HG03039 (cell line): ENCODE measurements around the gene ACAT1.
"Not testable (repeated sequence)": the region's sequence is repeated elsewhere in the genome, so short reads cannot be mapped to it uniquely, and the experiment has no call there.

Source experiments
- ATAC-seq: cut with Tn5 transposase; IDR thresholded peaks from one replicate; pipeline ENCODE4 v1.9.1; 2021; ENCODE audit warnings: mild to moderate bottlenecking, moderate library complexity; ENCODE audit not compliant: unreplicated experiment

Gene ACAT1

DNA sequence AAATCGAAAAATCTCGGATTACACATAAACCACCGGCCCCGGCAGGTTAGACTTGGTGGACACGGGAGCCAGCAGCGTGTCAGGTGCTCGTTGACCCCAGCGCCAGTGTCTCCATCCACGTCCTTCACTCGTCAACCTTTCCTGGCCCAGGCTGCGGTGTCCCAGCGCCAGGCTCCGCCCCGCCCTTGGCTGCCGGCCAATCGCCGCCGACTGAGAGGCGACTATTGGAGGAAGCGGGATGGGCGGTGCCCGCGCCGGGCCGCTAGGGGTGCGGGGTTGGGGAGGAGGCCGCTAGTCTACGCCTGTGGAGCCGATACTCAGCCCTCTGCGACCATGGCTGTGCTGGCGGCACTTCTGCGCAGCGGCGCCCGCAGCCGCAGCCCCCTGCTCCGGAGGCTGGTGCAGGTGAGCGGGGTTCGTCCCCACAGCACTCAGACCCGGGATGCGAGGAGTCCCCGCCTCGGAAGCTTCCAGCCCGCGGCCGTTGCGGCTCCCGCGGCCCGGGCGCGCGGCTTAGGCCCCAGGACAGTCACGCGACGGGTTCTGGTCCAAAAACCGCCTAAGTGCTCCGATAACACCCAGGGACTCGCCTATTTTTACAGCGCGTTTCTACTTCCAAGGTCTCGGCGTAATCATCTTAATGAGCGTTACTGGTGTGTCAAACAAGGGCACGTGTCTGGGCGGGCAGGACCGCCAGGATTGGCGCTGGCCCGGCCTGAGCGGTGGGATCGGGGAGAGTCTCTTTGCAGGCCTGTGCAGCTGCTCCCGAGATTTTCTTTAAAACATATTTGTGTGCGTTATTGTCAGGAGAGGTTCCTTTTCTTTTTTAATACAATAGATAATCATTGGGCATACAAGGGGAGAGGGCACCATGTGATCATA lies at the start of gene ACAT1:
TSS of gene ACAT1 (plus strand) at position 294 of the 882 bp plus-strand sequence. CDS start at position 334, 40 bp downstream.
- peak; percentile 97 for ATAC-seq

DNA sequence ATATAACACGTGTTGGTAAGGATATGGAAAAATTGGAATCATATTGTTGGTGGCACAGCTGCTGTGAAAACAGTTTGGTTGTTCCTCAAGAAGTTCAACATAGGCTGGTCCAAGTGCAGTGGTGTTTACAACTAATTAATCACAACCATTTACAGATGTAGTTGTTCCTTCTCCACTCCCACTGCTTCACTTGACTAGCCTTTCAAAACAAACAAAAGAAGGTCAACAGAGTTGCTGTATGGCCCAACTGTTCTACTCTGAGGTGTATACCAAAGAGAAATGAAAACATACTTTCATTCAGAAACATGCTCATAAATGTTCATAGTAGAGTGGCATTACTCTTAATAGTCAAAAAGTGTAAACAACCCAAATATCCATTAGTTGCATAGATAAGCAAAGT lies 36.6 kb upstream of the ACAT1 start:
- no peak for ATAC-seq

GRCh38 chr11:108085672-108086071 lies 35.7 kb upstream of the ACAT1 start:
- no peak for ATAC-seq

DNA sequence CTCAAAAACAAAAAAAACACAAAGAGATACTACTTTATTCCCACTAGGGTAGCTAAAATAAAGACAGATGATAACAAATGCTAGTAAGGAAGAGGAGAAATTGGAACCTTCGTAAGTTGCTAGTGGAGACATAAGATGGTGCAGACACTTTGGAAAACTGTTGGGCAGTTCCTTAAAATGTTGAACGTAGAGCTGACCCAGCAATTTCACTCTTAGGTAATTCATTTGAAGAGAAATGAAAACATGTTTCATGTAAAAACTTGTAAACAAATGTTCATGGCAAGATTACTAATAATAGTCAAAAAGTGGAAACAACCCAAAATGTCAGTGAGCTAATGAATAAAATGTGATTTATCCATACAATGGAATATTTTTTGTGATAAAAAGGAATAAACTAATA lies 29.2 kb upstream of the ACAT1 start:
- ATAC-seq = no peak

DNA sequence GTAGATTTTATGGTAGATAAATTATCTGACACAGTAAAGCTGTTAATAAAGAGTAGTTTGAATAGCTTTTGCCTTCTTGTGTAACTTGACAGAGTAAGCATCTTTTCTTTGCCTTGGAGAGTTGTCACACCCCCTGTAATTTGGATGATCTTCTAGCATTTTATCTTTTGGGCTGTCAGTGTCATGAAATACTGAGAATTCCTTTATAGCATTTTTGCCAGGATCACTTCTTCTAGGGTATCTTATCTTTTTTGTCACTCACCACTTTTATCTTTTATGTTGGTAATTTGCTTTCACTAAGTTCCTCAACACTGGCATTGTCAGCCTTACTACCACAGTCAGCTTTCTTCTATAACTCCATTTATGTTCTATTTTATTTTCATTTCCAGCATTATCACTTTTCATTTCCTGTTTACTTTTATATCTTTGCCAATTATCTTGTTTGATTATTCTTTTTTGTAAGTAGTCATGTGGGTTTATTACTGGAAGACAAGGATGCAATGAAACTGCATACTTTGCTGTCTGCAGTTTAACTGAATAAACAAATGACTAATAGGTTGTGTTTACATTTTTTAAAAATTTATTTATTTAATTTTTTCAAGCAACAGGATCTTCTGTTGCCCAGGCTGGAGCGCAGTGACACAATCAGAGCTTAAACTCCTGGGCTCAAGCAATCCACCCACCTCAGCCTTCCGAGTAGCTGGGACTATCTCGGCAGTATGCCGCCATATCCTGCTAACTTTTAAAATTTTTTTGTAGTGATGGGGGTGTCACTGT lies 28.1 kb upstream of the ACAT1 start:
- ATAC-seq = no peak

DNA sequence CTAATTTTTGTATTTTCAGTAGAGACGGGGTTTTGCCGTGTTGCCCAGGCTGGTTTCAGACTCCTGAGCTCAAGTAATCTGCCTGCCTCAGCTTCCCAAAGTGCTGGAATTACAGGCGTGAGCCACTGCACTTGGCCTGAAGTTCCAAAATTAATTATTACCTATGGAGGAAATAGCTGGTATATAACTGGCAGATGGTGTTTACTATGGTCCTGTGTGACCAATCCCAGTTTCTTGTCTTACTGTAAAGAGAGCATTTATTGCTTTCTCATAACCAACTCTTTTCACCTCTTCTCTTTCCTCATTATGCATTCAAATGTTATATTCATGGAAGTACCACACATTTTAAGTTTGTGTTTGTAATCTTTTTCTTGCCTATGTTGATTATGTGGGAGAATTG lies 24.2 kb upstream of the ACAT1 start:
- no peak for ATAC-seq

DNA sequence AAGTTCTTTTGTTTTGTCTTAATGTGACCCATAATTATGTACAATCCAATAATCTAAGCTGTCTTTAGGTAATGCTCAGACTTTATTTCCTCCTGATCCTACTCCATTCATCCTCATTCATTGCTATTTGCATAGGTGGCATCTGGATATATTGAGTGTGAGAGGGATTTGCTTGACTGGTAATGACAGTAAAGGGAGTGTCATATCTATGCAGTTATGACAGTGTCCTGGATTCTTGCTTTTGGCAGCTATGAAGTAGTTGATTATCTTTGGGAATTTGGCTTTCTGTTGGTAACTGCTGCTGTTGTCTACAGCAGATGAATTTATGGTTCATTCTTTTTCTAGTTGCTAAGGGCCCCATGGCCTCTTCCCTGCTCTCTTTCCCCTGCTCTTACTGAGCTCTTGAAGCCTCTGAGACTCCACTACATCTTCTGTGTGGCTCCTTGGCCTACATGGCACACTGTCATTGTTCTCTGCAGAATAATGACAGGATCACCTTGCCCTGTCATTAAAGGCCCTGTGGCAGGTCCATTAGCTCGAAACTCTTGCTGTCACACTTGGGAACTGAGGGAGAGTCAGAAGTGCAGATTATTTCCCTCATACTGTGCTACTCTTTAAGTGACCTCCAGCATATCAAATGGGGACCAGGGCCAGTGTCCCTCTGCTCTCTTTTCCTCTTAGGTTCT lies 20.1 kb upstream of the ACAT1 start:
- no peak for ATAC-seq

DNA sequence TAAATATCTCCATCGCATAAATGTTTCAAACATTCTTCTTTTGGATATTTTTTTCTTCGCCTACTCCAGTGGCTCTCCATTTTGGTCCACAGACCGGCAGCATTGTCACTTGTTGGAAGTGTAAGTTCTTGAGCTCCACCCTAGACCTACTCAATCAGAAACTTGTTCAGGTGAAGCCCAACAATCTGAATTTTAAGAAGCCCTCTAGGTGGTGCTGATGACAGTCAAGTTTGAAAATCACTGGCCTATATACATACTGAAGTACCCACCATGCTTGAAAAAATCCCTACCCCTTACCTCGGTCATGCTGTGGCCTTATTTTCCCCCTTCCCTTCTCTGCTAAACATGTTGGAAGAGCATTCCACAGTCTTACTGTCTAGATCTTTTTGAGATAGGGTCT lies 10.2 kb upstream of the ACAT1 start:
- no peak for ATAC-seq

GRCh38 chr11:108112057-108112456 lies 9.3 kb upstream of the ACAT1 start:
- ATAC-seq = no peak

DNA sequence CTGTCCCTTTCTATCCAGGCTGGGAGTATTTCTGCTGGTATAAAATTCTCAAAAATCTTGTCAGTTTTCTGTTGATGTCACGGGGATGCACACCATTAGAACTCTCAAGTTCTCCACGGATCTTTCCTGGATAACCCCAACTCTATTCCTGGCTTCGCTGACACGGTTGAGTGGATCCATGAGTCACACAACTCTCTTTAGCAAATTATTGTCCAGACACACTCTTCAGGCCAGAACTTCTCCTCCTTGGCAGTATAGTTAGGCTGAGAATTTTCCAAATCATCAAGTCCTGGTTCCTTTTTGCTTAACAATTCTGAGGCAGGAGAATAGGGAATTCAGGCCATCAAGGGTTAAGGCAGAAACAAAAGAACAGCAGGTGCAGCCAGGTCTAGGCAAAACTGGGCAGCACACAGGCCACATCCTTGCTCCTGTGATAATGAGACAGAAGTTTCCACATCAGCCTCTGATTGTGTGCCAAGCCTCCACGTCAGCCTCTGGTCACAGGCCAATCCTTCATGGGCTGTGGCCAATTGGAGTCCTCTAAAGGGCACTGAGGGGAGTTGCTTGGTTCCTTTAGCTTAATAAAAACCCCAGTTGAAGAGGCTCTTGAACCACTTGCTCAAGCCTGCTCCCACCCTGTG lies 5.7 kb upstream of the ACAT1 start:
- no peak for ATAC-seq

- ATAC-seq = no peak
Observed at GRCh38 chr11:108117746-108118371, 3.5 kb upstream of the ACAT1 start.

DNA sequence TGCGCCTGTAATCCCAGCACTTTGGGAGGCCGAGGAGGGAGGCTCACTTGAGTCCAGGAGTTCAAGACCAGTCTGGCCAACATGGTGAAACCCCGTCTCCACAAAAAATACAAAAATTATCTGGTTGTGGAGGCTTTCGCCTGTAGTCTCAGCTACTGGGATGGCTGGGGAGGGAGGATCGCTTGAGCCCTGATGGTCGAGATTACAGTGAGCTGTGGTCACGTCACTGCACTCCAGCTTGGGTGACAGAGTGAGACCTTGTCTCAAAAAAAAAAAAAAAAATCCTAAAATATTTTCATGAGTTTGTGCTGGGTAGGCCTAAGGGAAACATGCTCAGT lies 462 bp upstream of the ACAT1 start:
- ATAC-seq = not testable (repeated sequence)

DNA sequence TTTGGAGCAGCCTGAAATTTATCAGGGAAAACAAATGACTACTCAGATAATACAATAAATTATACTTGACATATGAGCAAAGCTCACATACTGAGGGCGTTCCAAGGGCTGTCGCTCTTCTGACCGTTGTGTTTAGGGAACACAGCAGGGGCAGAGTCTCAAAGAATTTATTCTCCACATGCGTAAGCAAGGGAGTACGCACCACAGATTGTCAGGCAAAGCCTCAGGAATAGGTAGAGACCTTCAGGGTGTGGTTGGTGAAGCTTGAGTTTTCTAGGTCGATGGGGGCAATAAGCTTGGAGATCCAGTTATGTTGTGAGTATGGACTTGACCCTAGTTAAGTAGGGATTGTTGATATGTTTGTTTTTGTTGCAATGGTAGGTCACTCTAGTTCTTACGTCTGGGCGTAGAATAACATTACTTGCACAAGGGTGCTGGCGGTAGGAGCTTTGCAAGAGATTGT lies 830 bp downstream of the ACAT1 start:
- no peak for ATAC-seq

- no peak for ATAC-seq
Observed at GRCh38 chr11:108125096-108125495, 3.7 kb downstream of the ACAT1 start.

- no peak for ATAC-seq
Observed at GRCh38 chr11:108128772-108129171, 7.4 kb downstream of the ACAT1 start.

GRCh38 chr11:108131993-108132392 lies 10.6 kb downstream of the ACAT1 start:
- no peak for ATAC-seq

DNA sequence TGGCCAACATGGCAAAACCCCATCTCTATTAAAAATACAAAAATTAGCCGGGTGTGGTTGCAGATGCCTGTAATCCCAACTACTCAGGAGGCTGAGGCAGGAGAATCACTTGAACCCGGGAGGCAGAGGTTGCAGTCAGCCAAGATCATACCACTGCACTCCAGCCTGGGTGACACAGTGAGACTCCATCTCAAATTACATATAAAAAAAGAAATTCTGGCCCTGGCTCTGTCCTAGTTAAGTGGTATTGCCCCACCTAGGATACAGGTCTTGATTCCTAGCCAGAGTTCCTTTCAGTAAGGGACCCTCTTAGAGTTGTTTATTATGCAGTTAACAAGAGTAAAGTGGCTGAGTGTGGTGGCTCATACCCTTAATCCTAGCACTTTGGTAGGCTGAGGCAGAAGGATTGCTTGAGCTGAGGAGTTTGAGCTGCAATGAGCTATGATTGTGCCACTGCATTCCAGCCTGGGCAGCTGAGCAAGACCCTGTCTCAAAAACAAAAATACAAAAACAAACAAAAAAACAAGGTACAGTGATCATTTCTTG lies 11.7 kb downstream of the ACAT1 start:
- ATAC-seq = not testable (repeated sequence)

DNA sequence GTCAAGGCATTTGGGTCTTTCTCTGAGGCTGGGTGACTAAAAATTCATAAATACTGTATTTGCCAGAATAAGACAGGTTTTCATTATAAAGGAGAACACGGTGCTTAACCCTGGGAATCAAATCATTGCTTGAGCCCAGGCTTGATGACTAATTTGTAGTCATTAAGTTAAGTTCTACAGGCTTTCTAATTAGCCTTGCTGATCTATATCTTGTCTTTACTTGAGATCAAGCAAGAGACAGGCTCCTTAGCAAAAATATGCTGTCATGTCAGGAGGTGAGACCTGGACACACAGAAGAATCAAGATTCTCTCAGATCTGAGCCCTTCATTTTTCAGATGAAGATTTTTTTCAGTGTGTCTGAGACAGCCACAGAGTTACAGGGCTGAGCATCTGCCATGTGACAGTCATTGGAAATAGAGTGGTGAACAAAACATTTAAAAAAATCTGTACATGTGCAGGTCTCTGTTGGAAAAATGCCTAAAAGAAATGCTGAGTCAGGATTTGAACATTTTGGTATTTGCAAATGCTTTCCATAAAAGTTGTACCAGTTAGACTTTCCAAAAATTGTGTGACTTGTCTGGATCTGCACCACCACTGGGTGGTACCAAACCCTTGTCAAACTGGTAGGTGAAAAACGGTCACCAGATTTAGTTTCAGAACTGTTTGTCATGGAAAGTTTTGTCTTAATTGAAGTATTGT lies 14.6 kb downstream of the ACAT1 start:
- ATAC-seq = no peak

- ATAC-seq = no peak
Observed at GRCh38 chr11:108137212-108137611, 15.8 kb downstream of the ACAT1 start.

DNA sequence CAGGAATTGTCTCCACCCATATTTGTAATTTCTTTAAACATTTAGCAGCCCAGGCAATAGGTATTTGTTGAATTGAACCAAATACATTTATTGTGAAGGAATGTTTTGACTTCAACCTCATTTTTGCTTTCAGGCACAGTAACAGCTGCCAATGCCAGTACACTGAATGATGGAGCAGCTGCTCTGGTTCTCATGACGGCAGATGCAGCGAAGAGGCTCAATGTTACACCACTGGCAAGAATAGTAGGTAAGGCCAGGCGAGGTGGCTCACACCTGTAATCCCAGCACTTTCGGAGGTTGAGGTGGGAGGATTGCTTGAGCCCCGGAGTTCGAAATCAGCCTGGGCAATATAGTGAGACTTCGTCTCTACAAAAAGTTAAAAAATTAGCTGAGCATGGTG lies 20.9 kb downstream of the ACAT1 start:
- ATAC-seq = no peak
